H9 (cell line): Measurements from ENCODE around the gene VILL. TPM values are rescaled to one million over a fixed set of nuclear protein-coding genes. Genes with fewer than 3 reads are reported as not detected.

Experiments used
- DNase-seq: peaks from one replicate; pipeline ENCODE4 v3.0.0-alpha.2; 2017
- H2AFZ ChIP-seq: one replicate; pipeline ENCODE4 v1.6.1; 2013; ENCODE audit warnings: mild to moderate bottlenecking, low read length, control low read depth, moderate library complexity
- H2AK5ac ChIP-seq: 2 replicates; pipeline ENCODE4 v1.6.1; 2013; ENCODE audit warnings: low read length, control low read depth, mixed read lengths; ENCODE audit not compliant: insufficient read length
- H2BK120ac ChIP-seq: one replicate; pipeline ENCODE4 v1.6.1; 2013; ENCODE audit warnings: low read depth, mild to moderate bottlenecking, low read length, control low read depth, inconsistent platforms; ENCODE audit not compliant: poor library complexity, severe bottlenecking
- H2BK12ac ChIP-seq: 2 replicates; pipeline ENCODE4 v1.6.1; 2013; ENCODE audit warnings: low read length, control low read depth, mixed read lengths, low read depth; ENCODE audit not compliant: insufficient read length
- H2BK15ac ChIP-seq: 2 replicates; pipeline ENCODE4 v1.6.1; 2013; ENCODE audit warnings: low read depth, low read length, control low read depth
- H2BK20ac ChIP-seq: one replicate; pipeline ENCODE4 v1.6.1; 2013; ENCODE audit warnings: low read depth, mild to moderate bottlenecking, low read length, control low read depth, inconsistent platforms; ENCODE audit not compliant: poor library complexity, severe bottlenecking
- H2BK5ac ChIP-seq: 2 replicates; pipeline ENCODE4 v1.6.1; 2013; ENCODE audit warnings: low read length, control low read depth, mixed read lengths; ENCODE audit not compliant: insufficient read length
- H3K14ac ChIP-seq: 2 replicates; pipeline ENCODE4 v1.6.1; 2013; ENCODE audit warnings: low read length, control low read depth; ENCODE audit not compliant: insufficient read depth
- H3K18ac ChIP-seq: 2 replicates; pipeline ENCODE4 v1.6.1; 2013; ENCODE audit warnings: low read depth, mild to moderate bottlenecking, mixed read lengths, low read length, control low read depth; ENCODE audit not compliant: insufficient read length
- H3K23ac ChIP-seq: 2 replicates; pipeline ENCODE4 v1.6.1; 2013; ENCODE audit warnings: low read length, control low read depth, mixed read lengths, low read depth; ENCODE audit not compliant: insufficient read length
- H3K23me2 ChIP-seq: 2 replicates; pipeline ENCODE4 v1.6.1; 2013; ENCODE audit warnings: low read depth, mild to moderate bottlenecking, mixed read lengths, low read length, control low read depth; ENCODE audit not compliant: insufficient read length, poor library complexity, severe bottlenecking
- H3K27ac ChIP-seq: 2 replicates; pipeline ENCODE4 v1.5.1; 2013; ENCODE audit warnings: low read length, control low read depth, mixed read lengths, low read depth; ENCODE audit not compliant: insufficient read length
- H3K27me3 ChIP-seq: 2 replicates; pipeline ENCODE4 v1.6.1; 2013; ENCODE audit warnings: low read length, control low read depth, inconsistent platforms; ENCODE audit not compliant: insufficient read depth
- H3K4ac ChIP-seq: 2 replicates; pipeline ENCODE4 v1.6.1; 2013; ENCODE audit warnings: low read depth, mild to moderate bottlenecking, control low read depth, inconsistent platforms, low read length, moderate library complexity
- H3K4me1 ChIP-seq: 2 replicates; pipeline ENCODE4 v1.6.1; 2013; ENCODE audit warnings: low read length, control low read depth, inconsistent platforms; ENCODE audit not compliant: insufficient read depth
- H3K4me2 ChIP-seq: 2 replicates; pipeline ENCODE4 v1.6.1; 2013; ENCODE audit warnings: low read length, control low read depth, mixed read lengths; ENCODE audit not compliant: insufficient read length, insufficient read depth
- H3K56ac ChIP-seq: 2 replicates; pipeline ENCODE4 v1.6.1; 2013; ENCODE audit warnings: low read depth, mild to moderate bottlenecking, mixed read lengths, low read length, control low read depth; ENCODE audit not compliant: insufficient read length
- H3K79me1 ChIP-seq: 2 replicates; pipeline ENCODE4 v1.6.1; 2013; ENCODE audit warnings: low read depth, mild to moderate bottlenecking, moderate library complexity, low read length, control low read depth, inconsistent platforms; ENCODE audit not compliant: insufficient read depth, poor library complexity, severe bottlenecking
- H3K79me2 ChIP-seq: 2 replicates; pipeline ENCODE4 v1.6.1; 2013; ENCODE audit warnings: low read length, control low read depth, inconsistent platforms; ENCODE audit not compliant: insufficient read depth
- H3K9ac ChIP-seq: 2 replicates; pipeline ENCODE4 v1.6.1; 2013; ENCODE audit warnings: low read length, control low read depth, mixed read lengths; ENCODE audit not compliant: insufficient read length; ENCODE audit errors: extremely low read depth
- H3K9me3 ChIP-seq: one replicate; pipeline ENCODE4 v1.6.1; 2013; ENCODE audit warnings: low read depth, low read length, inconsistent platforms; ENCODE audit not compliant: control insufficient read depth
- H3T11ph ChIP-seq: one replicate; pipeline ENCODE4 v1.6.1; 2013; ENCODE audit warnings: mild to moderate bottlenecking, low read length, control low read depth, inconsistent platforms
- H4K20me1 ChIP-seq: one replicate; pipeline ENCODE4 v1.6.1; 2013; ENCODE audit not compliant: control insufficient read depth, insufficient read length, insufficient read depth
- H4K5ac ChIP-seq: 2 replicates; pipeline ENCODE4 v1.6.1; 2013; ENCODE audit warnings: low read depth, mild to moderate bottlenecking, mixed read lengths, low read length, control low read depth; ENCODE audit not compliant: insufficient read length
- H4K8ac ChIP-seq: replicated peaks from 2 replicates; pipeline ENCODE4 v1.6.1; 2013; ENCODE audit warnings: low read length, control low read depth, mixed read lengths, low read depth; ENCODE audit not compliant: insufficient read length
- H4K91ac ChIP-seq: 2 replicates; pipeline ENCODE4 v1.6.1; 2013; ENCODE audit warnings: low read depth, mild to moderate bottlenecking, moderate library complexity, mixed read lengths, low read length, control low read depth; ENCODE audit not compliant: insufficient read length
- H3K27ac Mint-ChIP-seq, 3 experiments: 2 replicates in 2 of 3; 3 replicates in 1 of 3; pipeline ENCODE4 v1.8.0; 2020 to 2021; ENCODE audit warnings: mixed read lengths in 3 of 3, mild to moderate bottlenecking in 1 of 3, moderate library complexity in 1 of 3
- H3K27me3 Mint-ChIP-seq: 2 replicates; pipeline ENCODE4 v1.8.0; 2021; ENCODE audit warnings: low read depth, mild to moderate bottlenecking, moderate library complexity, mixed read lengths
- H3K36me3 Mint-ChIP-seq, 3 experiments: 2 replicates in 2 of 3; 3 replicates in 1 of 3; pipeline ENCODE4 v1.8.0; 2020 to 2021; ENCODE audit warnings: low read depth in 3 of 3, mixed read lengths in 3 of 3; ENCODE audit not compliant: insufficient read depth in 1 of 3
- H3K4me1 Mint-ChIP-seq, 2 experiments: 2 replicates each; pipeline ENCODE4 v1.8.0; 2020; ENCODE audit warnings: mixed read lengths in 2 of 2
- H3K4me3 Mint-ChIP-seq, 2 experiments: 2 replicates in 1 of 2; 3 replicates in 1 of 2; pipeline ENCODE4 v1.8.0; 2020 to 2021; ENCODE audit warnings: mild to moderate bottlenecking in 2 of 2, mixed read lengths in 2 of 2, moderate library complexity in 1 of 2
- H3K9me3 Mint-ChIP-seq, 2 experiments: 2 replicates in 1 of 2; 3 replicates in 1 of 2; pipeline ENCODE4 v1.8.0; 2020; ENCODE audit warnings: mild to moderate bottlenecking in 2 of 2, mixed read lengths in 2 of 2, moderate library complexity in 1 of 2
- CTCF ChIP-seq: fragments of 200-600 bp; sonication (generic); conservative IDR thresholded peaks from 3 replicates; pipeline ENCODE4 v1.8.0; 2021; ENCODE audit warnings: antibody characterized with exemption, mild to moderate bottlenecking
- WGBS: extraction: QIAGEN DNeasy Blood & Tissue Kit; methylation state at CpG from one replicate; pipeline ENCODE4 v1.1.7; 2013; ENCODE audit warnings: missing lambda C conversion rate, low lambda C conversion rate, mixed read lengths; ENCODE audit not compliant: insufficient read length; ENCODE audit errors: extremely low coverage; 5-methylcytosine and 5-hydroxymethylcytosine counted together
- total RNA-seq: library from RNA; stranded (reverse); gene quantifications from 2 replicates; pipeline ENCODE4 v1.2.1, GENCODE V29; 2021

The VILL gene
- total RNA-seq, 1 experiment from 2014 or later: 3.2 TPM

GRCh38 chr3:37963635-37964034 lies 27.0 kb upstream of the VILL start:
- Mint-ChIP-seq H3K27ac (no peak overlapping the region), H3K36me3 (peaks cover 2 to 8% (median 4%) of the 10 kb centered on the region in 3 experiments; a peak in 6 of 7 replicates), H3K27me3 (no peaks in the 10 kb centered on the region), H3K9me3 (no peaks in the 10 kb centered on the region), H3K4me3 (no peak overlapping the region), H3K4me1 (peaks cover 28 to 30% of the 10 kb centered on the region in 2 experiments)
- H2BK12ac ChIP-seq: no peak overlapping the region
- H3K9me3 ChIP-seq: no peaks in the 10 kb centered on the region
- H3K79me1 ChIP-seq: no peaks in the 10 kb centered on the region
- no peak overlapping the region for H4K8ac ChIP-seq
- H3K27me3 ChIP-seq: no peaks in the 10 kb centered on the region
- H2BK5ac ChIP-seq: no peak overlapping the region
- no peak overlapping the region for H2BK15ac ChIP-seq
- H3T11ph ChIP-seq: no peak overlapping the region
- no peak for TF ChIP-seq CTCF
- no peak overlapping the region for H3K14ac ChIP-seq
- H3K9ac ChIP-seq: no peak overlapping the region
- H3K79me2 ChIP-seq: no peaks in the 10 kb centered on the region
- no peak overlapping the region for H2BK120ac ChIP-seq
- H4K5ac ChIP-seq: no peak overlapping the region
- no peaks in the 10 kb centered on the region for H3K23me2 ChIP-seq
- H3K18ac ChIP-seq: no peak overlapping the region
- H2BK20ac ChIP-seq: no peak overlapping the region
- no peak overlapping the region for H4K91ac ChIP-seq
- no peak overlapping the region for H3K56ac ChIP-seq
- H3K4me1 ChIP-seq: peaks cover 16% of the 10 kb centered on the region; the same call in 1 of the 2 replicates
- WGBS: no CpG with 5 or more reads among the region's 3 CpGs
- DNase-seq: no peak
- H3K4ac ChIP-seq: no peak overlapping the region
- H3K27ac ChIP-seq: no peak overlapping the region
- H4K20me1 ChIP-seq: no peaks in the 10 kb centered on the region
- no peak overlapping the region for H2AFZ ChIP-seq
- no peak overlapping the region for H2AK5ac ChIP-seq
- no peak overlapping the region for H3K23ac ChIP-seq
- no peak overlapping the region for H3K4me2 ChIP-seq
